HG03045 (cell line): ENCODE results near the gene SPATA6L.
"Not testable (repeated sequence)": the region's sequence is repeated elsewhere in the genome, so short reads cannot be mapped to it uniquely, and the experiment has no call there.

Experiments used
- ATAC-seq: cut with Tn5 transposase; IDR thresholded peaks from one replicate; pipeline ENCODE4 v1.9.1; 2021; ENCODE audit warnings: mild to moderate bottlenecking, moderate library complexity; ENCODE audit not compliant: unreplicated experiment

The SPATA6L gene

GRCh38 chr9:4678679-4679267 lies 12.5 kb upstream of the SPATA6L start:
- ATAC-seq: peak; percentile 11

- ATAC-seq: no peak
Measured at GRCh38 chr9:4677392-4677791, 11.1 kb upstream of the SPATA6L start.

GRCh38 chr9:4674783-4675182 lies 8.5 kb upstream of the SPATA6L start:
- no peak for ATAC-seq

GRCh38 chr9:4671737-4672136 lies 5.5 kb upstream of the SPATA6L start:
- no peak for ATAC-seq

GRCh38 chr9:4670591-4670990 lies 4.3 kb upstream of the SPATA6L start:
- no peak for ATAC-seq

- no peak for ATAC-seq
Measured at GRCh38 chr9:4669890-4670289, 3.6 kb upstream of the SPATA6L start.

GRCh38 chr9:4668604-4669003 lies 2.3 kb upstream of the SPATA6L start:
- ATAC-seq: no peak

GRCh38 chr9:4667681-4668080 lies 1.4 kb upstream of the SPATA6L start:
- no peak for ATAC-seq

GRCh38 chr9:4665357-4665756 lies 923 bp downstream of the SPATA6L start:
- no peak for ATAC-seq

GRCh38 chr9:4663956-4664355 lies 2.3 kb downstream of the SPATA6L start:
- no peak for ATAC-seq

GRCh38 chr9:4662989-4663792 lies 3.1 kb downstream of the SPATA6L start:
- ATAC-seq: no peak

- peak; percentile 93 for ATAC-seq
Measured at GRCh38 chr9:4662108-4662988, 3.9 kb downstream of the SPATA6L start, which contains the start of gene PLPP6. Gene PLPP6 (plus strand): TSS chr9:4662294. CDS start chr9:4662376, 82 bp downstream.

- ATAC-seq: peak; percentile 3
Measured at GRCh38 chr9:4661611-4662010, 4.7 kb downstream of the SPATA6L start.

- ATAC-seq: no peak
Measured at GRCh38 chr9:4661165-4661564, 5.1 kb downstream of the SPATA6L start.

GRCh38 chr9:4660665-4661064 lies 5.6 kb downstream of the SPATA6L start:
- ATAC-seq: not testable (repeated sequence)

GRCh38 chr9:4657426-4658159 lies 8.7 kb downstream of the SPATA6L start:
- ATAC-seq: no peak

GRCh38 chr9:4656621-4657020 lies 9.7 kb downstream of the SPATA6L start:
- no peak for ATAC-seq

GRCh38 chr9:4656196-4656595 lies 10.1 kb downstream of the SPATA6L start:
- not testable (repeated sequence) for ATAC-seq

- no peak for ATAC-seq
Measured at GRCh38 chr9:4654538-4654937, 11.7 kb downstream of the SPATA6L start.

- no peak for ATAC-seq
Measured at GRCh38 chr9:4654084-4654483, 12.2 kb downstream of the SPATA6L start.

- ATAC-seq: no peak
Measured at GRCh38 chr9:4642351-4642750, 23.9 kb downstream of the SPATA6L start.
